Stomach (tissue), 9 donors: ENCODE measurements around the gene RET. TPM values are rescaled to one million over a fixed set of nuclear protein-coding genes. Genes with fewer than 3 reads are reported as not detected.

Source experiments
- DNase-seq, 2 donors: peaks; one replicate each; pipeline versions ENCODE4 v3.0.0 to v3.0.0-alpha.2; 2013 to 2019
- H3K27ac ChIP-seq, 5 donors: fragments of 200-600 bp in 4 of 5; sonication (generic) in 4 of 5; one replicate each; pipeline ENCODE4 v1.5.1; 2013 to 2019; ENCODE audit warnings: mild to moderate bottlenecking in 1 of 5, moderate library complexity in 1 of 5
- H3K27me3 ChIP-seq, 3 donors: fragments of 200-600 bp; sonication (generic); one replicate each; pipeline ENCODE4 v1.5.1; 2017 to 2019; ENCODE audit warnings: mixed run types in 1 of 3
- H3K36me3 ChIP-seq, 4 donors: fragments of 200-600 bp; sonication (generic); 1 replicate in 3 of 4; 2 replicates in 1 of 4; pipeline ENCODE4 v1.5.1; 2016 to 2019
- H3K4me1 ChIP-seq, 4 donors: fragments of 200-600 bp; sonication (generic); one replicate each; pipeline ENCODE4 v1.5.1; 2016 to 2019
- H3K4me3 ChIP-seq, 4 donors: fragments of 200-600 bp; sonication (generic) in 3 of 4; one replicate each; pipeline ENCODE4 v1.5.1; 2016 to 2019; ENCODE audit warnings: mild to moderate bottlenecking in 1 of 4
- H3K9me3 ChIP-seq, 4 donors: fragments of 200-600 bp; sonication (generic); one replicate each; pipeline ENCODE4 v1.5.1; 2016 to 2019
- CTCF ChIP-seq, 7 experiments: fragments of 450-650 bp in 4 of 7; fragments of 200-600 bp in 3 of 7; sonication (generic) in 3 of 7; IDR thresholded peaks; one replicate each; pipeline ENCODE4 v1.5.1; 2016 to 2019; ENCODE audit warnings: antibody characterized with exemption in 7 of 7, control low read depth in 2 of 7, mild to moderate bottlenecking in 1 of 7
- EP300 ChIP-seq: sonication (generic); formaldehyde crosslinking; IDR thresholded peaks from one replicate; pipeline ENCODE4 v1.6.1; 2017; ENCODE audit warnings: antibody characterized with exemption
- POLR2A ChIP-seq, 4 donors: fragments of 450-650 bp; IDR thresholded peaks; one replicate each; pipeline ENCODE4 v1.6.1; 2016; ENCODE audit warnings: antibody characterized with exemption in 4 of 4, control low read depth in 2 of 4, mild to moderate bottlenecking in 1 of 4, moderate library complexity in 1 of 4
- POLR2AphosphoS5 ChIP-seq, 3 donors: sonication (generic); formaldehyde crosslinking; IDR thresholded peaks; one replicate each; pipeline ENCODE4 v1.6.1; 2016; ENCODE audit warnings: antibody characterized with exemption in 3 of 3
- WGBS, 5 donors: extraction: QIAGEN DNeasy Blood & Tissue Kit in 3 of 5; methylation state at CpG; one replicate each; pipeline versions ENCODE4 v1.1.5 to v1.1.7; 2013 to 2018; 5-methylcytosine and 5-hydroxymethylcytosine counted together
- intact Hi-C: fragments of 100-400 bp; cut with DNase I; formaldehyde crosslinking; loops from one replicate; pipeline ENCODE4 v1.15.1; 2023; ENCODE audit warnings: low total_unique reads
- polyA plus RNA-seq, 3 donors: library from polyadenylated mRNA; stranded (reverse); fragments of 200-250 nt; gene quantifications; one replicate each; pipeline ENCODE4 v1.2.3, GENCODE V29; 2013
- total RNA-seq, 5 donors: library from RNA; depleted of rRNA; stranded (reverse); fragments of >200 nt; gene quantifications; one replicate each; pipeline versions ENCODE4 v1.1.0 to v1.2.3, GENCODE V29; 2014 to 2016
- donor health status: healthy with polysubstance abuse.
- donor health status: Bipolar disorder and iron deficiency.
- donor health status: healthy.

The RET gene
- total and polyA plus RNA-seq, 8 donors = 0.31 to 9.8 (median 2.5) TPM; not detected in 2

GRCh38 chr10:43160046-43160920 is 83.4 kb downstream of the RET start:
- Histone ChIP-seq H3K4me3 (no peak overlapping the region), H3K4me1 (peaks cover 0 to 36% (median 19%) of the 10 kb centered on the region in 4 donors), H3K27ac (peak overlapping the region in 2 of 5 donors; percentile 33 to 52), H3K9me3 (no peaks in the 10 kb centered on the region), H3K27me3 (no peaks in the 10 kb centered on the region), H3K36me3 (peaks cover 6 to 38% (median 26%) of the 10 kb centered on the region in 4 donors)
- WGBS, 5 donors = 55 to 80% (median 78%) methylated on average over 1 of the region's 1 CpG
- TF ChIP-seq EP300 = no peak
- TF ChIP-seq POLR2A (IDR thresholded peaks at IDR 0.05) = no peak
- no peak for TF ChIP-seq CTCF (IDR thresholded peaks at IDR 0.05)
- TF ChIP-seq POLR2AphosphoS5 (IDR thresholded peaks at IDR 0.05) = peak in 1 of 3 donors; percentile 25
- DNase-seq = no peak
- intact Hi-C loops = no loop called here

DNA sequence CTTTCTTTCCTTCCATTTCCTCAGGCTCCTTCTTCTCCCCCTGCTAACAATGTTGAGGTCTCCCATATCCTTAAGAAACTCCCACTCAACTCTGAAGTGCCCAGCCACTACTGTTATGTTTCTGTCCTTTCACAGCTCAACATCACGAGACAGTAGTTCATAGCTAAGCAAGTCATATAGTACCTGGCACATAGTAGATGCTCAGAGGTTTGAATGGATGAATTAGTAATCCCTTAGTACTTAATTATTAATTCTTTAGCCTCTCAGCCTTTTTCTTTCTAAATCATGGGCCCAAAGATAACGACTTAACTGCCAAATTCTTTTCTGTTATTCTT is 84.0 kb downstream of the RET start:
- intact Hi-C loops = no loop called here
- Histone ChIP-seq H3K36me3 (peaks cover 6 to 38% (median 26%) of the 10 kb centered on the region in 4 donors), H3K9me3 (no peaks in the 10 kb centered on the region), H3K4me1 (peaks cover 0 to 35% (median 19%) of the 10 kb centered on the region in 4 donors), H3K4me3 (no peak overlapping the region), H3K27ac (peak overlapping the region in 2 of 5 donors; percentile 33 to 52), H3K27me3 (no peaks in the 10 kb centered on the region)
- DNase-seq = no peak
- no peak for TF ChIP-seq EP300
- no peak for TF ChIP-seq CTCF (IDR thresholded peaks at IDR 0.05)
- no peak for TF ChIP-seq POLR2A (IDR thresholded peaks at IDR 0.05)
- TF ChIP-seq POLR2AphosphoS5 (IDR thresholded peaks at IDR 0.05) = no peak
- WGBS, 5 donors = 81 to 89% (median 86%) methylated on average over 2 of the region's 2 CpGs

GRCh38 chr10:43162604-43163003 is 85.7 kb downstream of the RET start:
- H3K4me1 ChIP-seq = peaks cover 0 to 36% (median 11%) of the 10 kb centered on the region in 4 donors
- H3K36me3 ChIP-seq = peaks cover 6 to 38% (median 26%) of the 10 kb centered on the region in 4 donors
- 85 to 98% (median 91%) methylated on average over 1 of the region's 1 CpG for WGBS, 5 donors
- no peak overlapping the region for H3K4me3 ChIP-seq
- H3K27me3 ChIP-seq = no peaks in the 10 kb centered on the region
- no peak for DNase-seq
- TF ChIP-seq CTCF (IDR thresholded peaks at IDR 0.05) = no peak
- TF ChIP-seq EP300 = no peak
- TF ChIP-seq POLR2A (IDR thresholded peaks at IDR 0.05) = no peak
- TF ChIP-seq POLR2AphosphoS5 (IDR thresholded peaks at IDR 0.05) = no peak
- intact Hi-C loops = no loop called here
- H3K27ac ChIP-seq = no peak overlapping the region
- H3K9me3 ChIP-seq = no peaks in the 10 kb centered on the region

DNA sequence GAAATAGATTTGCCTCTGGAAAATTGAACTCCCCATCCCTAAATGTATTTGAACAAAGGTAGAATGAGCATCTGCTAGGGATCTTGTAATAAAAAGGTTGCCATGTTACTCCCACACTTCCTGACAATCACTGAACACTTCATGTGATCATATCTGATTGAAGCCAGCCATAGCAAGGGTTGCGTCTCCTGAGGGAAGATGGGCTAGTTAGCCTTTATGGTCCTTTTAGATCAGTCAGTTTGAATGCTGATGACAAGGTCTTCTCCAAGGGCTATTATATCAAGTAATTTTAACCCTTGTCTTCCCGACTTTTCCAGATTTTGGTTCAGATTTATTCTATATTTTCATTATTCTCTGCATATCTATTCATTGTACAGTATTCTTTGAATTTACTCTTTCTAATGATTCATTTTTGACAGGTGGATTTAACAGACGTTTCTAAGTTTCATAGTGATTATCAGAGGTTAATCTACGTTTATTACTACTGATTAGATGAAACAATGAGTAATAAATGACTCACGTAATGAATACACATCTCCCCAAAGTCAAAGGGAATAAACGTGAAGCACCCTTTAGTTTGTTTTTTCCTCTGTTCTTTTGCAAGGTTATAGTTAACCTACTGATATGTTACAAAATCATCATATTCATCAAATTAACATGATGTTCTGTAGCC is 89.5 kb downstream of the RET start:
- H3K9me3 ChIP-seq = no peaks in the 10 kb centered on the region
- peaks cover 0 to 13% (median 0%) of the 10 kb centered on the region in 4 donors for H3K4me1 ChIP-seq
- no peak for DNase-seq
- H3K27me3 ChIP-seq = no peaks in the 10 kb centered on the region
- H3K36me3 ChIP-seq = peaks cover 6 to 53% (median 32%) of the 10 kb centered on the region in 4 donors
- WGBS, 5 donors = 43 to 51% (median 49%) methylated on average over 6 of the region's 6 CpGs
- H3K4me3 ChIP-seq = no peak overlapping the region
- TF ChIP-seq CTCF (IDR thresholded peaks at IDR 0.05) (no peak), POLR2A (IDR thresholded peaks at IDR 0.05) (no peak), EP300 (no peak), POLR2AphosphoS5 (IDR thresholded peaks at IDR 0.05) (no peak)
- intact Hi-C loops = no loop called here
- H3K27ac ChIP-seq = no peak overlapping the region
